ENCODE data around the gene NFYA.

DNA sequence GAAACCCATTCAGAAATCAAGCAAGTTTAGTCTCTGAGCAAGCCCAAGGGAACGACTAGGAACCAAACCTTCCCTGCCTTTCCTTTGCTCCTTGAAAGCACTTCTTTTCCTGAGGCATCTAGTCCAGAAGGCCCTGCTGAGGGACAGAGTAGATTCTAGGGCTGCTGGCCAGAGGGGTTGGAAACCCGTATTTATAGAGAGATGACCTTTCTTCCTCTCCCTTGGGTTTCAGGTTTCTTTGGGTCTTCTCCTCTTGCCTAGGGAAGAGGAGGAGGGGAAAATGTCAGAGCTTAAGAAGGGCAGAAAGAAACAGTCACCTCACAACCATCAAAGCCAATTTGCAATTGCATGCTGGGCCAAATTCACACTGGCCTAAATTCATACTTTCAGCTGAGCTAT, 14.0 kb upstream of the NFYA start:
- no peak for TF ChIP-seq POLR2A (conservative IDR thresholded peaks at IDR 0.05)
- TF ChIP-seq, protein P1, sequence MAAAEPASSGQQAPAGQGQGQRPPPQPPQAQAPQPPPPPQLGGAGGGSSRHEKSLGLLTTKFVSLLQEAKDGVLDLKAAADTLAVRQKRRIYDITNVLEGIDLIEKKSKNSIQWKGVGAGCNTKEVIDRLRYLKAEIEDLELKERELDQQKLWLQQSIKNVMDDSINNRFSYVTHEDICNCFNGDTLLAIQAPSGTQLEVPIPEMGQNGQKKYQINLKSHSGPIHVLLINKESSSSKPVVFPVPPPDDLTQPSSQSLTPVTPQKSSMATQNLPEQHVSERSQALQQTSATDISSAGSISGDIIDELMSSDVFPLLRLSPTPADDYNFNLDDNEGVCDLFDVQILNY (CRISPR knock-in tag; IDR thresholded peaks at IDR 0.05), result no peak

Data from K562 (cell line).